T-helper 22 cell (primary cell): ENCODE results near the gene FAM222A.
"Not testable (repeated sequence)": the region's sequence is repeated elsewhere in the genome, so short reads cannot be mapped to it uniquely, and the experiment has no call there.

Source experiments
- DNase-seq: peaks from one replicate; pipeline ENCODE4 v3.0.0-alpha.2; 2020; ENCODE audit warnings: low read depth

Gene FAM222A

DNA sequence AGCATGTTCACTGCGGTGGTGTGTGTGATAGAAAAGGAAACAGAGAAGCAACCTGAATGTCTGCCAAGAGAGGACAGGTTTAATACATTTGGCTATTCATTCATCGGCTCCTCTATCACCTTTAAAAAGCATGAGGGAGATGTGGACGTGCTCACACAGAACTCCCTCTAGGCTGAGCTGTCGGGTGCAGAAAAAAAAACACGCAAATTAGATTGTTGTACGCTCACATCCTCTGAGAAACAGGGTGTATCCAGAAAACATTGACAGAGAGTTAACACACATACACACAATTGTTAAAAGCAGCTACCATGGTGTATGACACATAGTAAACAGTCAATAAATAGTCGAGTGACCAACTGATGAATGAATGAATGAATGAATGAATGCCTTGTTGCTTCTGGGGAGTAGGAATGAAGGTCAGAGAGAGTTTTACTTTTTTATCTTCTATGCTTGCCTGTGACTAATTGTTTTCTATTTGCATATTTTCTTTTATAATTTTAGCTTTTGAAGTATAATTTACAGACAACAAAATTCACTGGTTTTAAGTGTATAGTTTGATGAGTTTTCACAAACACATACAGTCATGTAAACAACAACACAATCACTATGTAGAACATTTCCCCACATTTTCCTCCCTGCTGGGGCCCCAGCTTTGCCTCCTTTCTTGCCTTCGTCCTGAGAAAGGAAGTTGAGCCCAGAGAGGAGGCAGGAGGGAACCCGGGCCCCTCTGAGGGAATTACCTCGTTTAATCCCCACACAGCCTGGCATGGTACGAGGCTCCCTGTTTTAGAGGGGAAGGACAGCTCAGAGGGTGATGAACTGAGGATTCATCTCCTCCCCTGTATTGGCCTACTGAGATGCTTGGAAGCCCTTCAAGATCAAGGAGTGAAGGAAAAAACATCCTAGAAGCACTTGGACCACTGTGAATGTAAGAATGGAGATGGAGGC, 19.7 kb upstream of the FAM222A start:
- DNase-seq = no peak

DNA sequence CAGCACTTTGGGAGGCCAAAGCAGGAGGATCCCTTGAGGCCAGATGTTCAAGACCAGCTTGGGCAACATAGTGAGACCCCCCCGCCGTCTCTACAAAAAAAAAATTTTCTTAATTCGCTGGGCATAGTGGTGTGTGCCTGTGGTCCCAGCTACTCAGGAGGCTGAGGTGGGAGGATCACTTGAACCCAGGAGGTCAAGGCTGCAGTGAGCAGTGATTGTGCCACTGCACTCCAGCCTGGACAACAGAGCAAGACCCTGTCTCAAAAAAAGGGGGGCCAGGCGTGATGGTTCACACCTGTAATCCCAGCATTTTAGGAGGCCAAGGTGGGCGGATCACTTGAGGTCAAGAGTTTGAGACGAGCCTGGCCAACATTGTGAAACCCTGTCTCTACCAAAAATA, 19.0 kb upstream of the FAM222A start:
- DNase-seq = not testable (repeated sequence)

DNA sequence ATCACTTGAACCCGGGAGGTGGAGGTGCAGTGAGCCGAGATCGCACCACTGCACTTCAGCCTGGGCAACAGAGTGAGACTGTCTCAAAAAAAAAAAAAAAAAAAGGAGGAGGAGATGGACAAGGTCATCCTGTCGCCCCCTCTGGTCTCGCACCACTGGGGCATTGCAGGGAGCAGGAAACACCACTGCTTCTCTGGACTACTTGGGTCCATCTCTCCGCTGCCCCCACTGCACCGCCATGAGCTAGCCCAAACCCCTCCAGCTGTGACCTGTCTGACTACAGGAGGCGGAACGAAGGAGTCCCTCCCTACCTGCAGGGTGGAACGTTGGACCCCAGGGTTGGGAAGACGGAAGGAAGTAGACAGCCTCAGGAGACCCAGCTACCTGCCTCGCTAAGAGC, 18.2 kb upstream of the FAM222A start:
- no peak for DNase-seq

DNA sequence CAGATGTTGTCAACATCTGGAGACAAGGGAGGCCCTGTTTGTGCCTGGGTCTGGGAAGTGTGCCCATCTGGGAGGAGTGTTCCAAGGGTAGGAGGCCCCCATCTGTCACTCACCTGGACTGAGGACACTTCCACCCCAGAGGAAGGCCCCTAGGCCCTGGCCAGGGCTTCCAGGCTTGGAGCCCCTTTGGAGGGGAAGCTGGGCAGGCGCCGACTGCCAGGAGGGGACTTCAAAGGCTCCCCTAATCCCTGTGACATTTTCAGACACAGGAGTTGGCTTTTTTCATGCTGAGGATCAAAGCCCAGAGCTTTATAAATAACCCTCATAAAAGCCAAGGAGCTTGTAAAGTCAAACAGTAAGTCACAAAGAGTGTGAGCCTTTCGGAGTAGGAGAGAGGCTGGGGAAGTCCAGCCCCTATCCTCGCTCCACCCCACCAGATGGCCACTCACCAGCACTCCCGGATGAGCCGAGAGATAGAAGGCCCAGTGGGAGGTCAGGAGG, 17.6 kb upstream of the FAM222A start:
- DNase-seq = no peak

DNA sequence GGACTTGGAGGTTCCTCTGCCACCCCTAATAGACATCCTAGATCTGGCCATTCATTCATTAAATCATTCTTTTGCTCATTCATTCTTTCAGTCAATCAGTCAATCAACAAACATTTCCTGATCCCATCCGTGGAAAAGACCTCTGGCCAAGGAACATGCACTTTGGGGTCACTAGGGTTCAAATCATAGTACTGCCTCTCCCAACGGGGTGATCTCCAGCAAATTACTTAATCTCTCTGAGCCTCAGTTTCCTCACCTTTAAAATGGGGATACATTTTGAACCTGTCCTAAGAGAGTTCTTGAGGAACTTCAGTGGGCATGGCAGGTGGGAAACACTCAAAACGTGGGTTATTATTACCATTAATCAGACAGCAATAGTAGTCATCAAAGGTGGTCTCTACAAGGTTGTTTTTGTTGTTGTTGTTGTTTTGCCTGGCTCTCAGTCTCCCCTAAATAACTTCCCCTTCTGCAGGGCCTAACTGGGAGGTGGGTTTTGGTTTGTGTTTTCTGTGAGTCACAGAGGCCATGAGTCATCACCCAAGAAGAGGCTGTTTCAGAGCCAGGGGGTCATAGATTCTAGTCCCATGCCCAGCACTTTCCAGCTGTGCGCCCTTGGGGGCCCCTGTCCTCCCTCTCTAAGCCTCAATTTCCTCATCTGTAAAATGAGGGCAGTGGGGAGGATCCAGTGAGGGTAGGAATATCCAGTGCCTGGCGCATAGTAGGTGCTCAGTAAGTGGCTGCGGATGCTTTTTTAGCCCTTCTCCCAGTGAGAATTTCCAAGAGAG, 16.9 kb upstream of the FAM222A start:
- DNase-seq = no peak

DNA sequence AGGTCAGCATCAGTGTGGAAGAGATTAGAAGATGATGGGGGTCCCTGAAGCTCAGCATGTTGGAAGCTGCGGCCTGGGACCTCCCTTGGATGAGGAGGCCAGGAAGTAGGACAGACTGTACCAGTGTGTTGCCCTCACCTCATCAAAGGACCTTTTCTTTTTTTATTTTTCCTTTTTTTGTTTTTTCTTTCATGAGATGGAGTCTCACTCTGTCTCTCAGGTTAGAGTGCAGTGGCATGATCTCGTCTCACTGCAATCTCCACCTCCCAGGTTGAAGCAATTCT, 16.4 kb upstream of the FAM222A start:
- DNase-seq = no peak

DNA sequence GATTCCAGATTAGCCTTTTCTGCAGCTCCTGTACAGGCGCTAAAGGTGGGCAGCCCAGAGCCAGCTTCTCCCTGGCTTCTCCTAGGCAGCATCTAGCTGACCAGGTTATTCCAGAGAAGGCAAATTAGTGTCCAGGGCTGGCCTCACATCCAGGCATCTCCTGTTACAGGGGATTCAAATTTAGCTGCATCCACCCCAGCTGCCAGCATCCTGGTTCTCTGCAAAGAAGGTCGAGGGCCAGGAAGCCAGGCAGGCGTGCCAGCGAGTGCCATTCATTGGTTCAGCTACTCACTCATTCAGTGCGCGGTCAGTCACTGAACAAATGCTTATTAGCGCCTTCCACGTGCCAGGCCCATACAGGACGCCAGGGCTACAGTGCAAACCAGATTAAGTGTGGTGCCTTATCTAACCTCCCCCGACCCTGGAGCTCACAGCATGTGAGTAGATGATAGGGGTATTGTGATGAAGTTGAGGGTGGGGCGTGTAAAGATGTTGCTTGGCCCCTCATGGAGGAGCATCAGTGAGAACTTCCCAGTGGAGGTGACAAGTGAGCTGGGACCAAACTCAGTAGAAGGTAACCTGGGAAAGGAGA, 15.7 kb upstream of the FAM222A start:
- no peak for DNase-seq

DNA sequence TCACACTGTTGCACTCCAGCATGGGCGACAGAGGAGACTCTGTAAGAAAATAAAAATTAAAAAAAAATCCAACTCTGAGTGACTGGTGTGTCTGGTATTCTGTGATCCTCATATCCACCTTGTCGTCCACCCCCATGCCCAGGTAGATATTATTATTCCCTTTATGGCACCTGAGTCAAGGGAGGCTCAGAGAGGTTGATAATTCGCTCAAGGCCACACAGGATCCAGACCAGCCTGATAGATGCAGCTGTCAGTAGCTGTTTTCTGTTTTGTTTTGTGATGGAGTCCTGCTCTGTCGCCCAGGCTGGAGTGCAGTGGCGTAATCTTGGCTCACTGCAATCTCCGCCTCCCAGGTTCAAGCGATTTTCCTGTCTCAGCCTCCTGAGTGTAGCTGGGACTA, 14.8 kb upstream of the FAM222A start:
- no peak for DNase-seq

DNA sequence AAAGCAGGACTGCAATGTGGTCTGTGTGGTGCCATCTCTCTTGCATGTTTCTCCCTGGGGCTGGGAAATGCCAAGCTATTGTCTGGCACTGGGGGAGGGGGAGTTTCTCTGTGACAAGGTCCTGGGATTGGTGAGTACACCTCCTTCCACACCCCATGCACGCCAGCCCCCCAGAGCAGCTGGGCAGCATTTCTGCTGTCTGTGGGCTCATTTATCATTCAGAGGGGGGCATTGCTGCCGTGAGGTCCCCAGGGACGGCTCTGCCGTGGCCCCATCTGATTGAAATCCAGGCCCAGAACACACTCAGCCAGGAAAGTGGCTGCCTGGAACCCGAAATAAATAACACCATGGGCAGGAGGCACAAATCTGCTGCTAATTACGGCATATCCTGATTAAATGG, 12.6 kb upstream of the FAM222A start:
- DNase-seq = no peak

DNA sequence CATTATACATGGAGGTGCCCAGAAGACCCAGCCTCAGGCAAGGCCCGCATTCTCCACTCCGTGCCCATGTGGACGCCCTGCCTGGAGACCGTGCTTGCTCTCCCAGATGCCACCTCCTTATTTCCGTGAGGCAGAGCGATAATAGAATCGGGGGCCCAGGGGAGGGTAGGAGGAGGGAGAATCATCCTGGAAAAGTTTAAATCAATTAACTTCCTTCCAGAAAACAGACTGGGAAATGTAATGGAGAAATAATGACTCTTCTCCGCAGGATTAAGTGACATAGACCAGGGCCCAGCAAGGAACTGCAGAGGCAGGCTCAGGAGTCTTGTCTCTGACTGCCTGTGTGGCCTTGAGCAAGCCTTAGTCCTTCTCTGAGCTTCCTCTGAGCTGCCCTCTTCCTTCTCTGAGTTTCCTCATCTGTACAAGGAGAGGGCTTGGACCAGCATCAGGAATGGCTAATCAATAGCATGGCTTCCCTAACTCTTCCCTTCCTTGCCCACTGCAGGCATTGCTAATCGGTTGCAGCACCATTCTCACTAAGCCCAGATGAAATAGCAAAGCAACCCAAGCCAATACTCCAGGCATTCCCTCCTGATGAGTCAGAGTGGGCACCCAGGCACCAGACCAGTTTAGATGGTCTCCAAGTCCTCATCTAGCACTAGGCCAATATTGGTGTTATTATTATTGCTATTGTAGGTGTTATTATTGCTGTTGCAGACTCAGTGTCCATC, 11.3 kb upstream of the FAM222A start:
- DNase-seq = no peak

DNA sequence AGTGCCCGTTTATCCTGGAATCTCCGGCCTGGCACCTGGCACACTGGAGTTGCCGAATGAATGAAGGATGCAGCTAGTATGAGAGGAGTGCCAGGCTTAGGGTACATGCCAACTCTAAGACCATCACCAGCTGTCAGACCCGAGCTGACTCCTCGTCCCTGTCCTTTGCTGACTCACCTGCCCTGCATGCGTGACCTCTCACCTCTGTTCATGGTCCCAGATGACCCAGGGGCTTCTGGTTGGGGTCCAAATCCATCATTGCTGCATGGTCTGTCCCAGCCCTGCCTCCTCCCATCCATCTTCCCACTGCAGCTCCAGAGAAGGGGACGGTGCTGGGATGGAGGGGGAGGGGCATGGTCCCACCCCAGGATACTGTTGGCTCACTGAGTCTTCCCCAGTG, 9.9 kb upstream of the FAM222A start:
- no peak for DNase-seq

DNA sequence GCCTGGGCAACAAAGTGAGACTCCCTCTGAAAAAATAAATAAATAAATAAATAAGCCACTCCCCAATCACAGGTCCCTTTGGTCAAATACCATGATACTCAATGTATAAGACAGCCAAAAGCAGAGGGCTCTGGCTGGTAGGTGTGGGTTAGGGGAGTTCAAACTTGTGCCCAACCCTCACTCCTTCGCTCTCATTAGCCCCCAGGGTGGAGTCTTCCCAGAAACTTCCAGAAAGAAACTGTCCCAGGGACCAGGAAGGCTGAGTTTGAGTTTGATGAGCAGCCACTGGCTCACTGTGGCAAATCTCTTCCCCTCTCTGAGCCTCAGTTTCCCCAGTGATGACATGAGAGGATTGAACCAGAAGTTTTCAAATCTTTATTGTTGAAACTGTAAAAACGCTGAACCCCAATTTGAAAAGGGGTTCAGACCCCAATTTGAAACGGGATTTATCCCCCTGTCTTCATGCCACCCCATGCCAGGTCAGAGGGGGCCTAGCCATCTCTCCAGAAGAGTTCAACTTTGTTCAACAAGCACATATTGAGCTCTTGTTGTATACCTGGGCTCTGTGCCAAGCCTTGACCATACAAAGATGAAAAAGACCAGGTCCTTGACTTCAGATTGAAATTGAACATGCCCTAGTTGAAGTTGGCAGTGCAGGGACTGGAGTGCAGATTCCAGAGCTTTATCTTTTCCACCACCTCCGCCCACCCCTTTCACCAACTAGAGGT, 9.1 kb upstream of the FAM222A start:
- no peak for DNase-seq

DNA sequence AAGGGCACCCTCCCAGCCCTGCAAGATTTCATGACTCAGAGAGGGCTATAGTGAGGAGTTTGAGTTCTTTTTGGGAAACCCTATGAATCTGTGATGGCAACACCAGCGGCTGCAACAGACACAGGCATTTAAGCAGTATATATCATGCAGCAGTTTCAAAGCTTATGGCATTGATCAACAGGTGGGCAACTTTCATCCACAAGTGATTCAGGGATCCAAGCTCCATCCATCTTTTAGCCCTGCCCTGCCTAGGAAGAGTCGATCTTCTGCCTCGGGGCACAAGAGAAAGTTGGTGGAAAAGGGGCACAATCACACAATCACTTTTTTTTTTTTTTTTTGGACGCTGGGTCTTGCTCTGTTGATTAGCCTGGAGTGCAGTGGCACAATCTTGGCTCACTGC, 8.3 kb upstream of the FAM222A start:
- no peak for DNase-seq

DNA sequence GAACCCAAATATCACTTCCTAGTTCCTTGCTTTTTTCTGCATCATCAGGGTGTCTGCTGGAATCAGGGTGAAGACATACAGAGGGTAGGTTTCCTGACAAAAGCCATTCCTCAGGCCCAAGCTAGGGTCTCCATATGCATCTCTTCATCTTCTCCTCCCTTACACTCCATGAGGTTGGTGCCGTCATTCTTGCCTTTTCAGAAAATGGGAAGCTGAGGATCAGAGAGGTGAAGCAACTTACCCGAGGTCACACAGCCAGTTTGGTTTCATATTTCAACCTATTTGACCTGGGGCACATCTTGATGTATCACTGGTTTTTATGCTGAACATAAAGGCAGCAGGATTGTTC, 7.3 kb upstream of the FAM222A start:
- DNase-seq = no peak

DNA sequence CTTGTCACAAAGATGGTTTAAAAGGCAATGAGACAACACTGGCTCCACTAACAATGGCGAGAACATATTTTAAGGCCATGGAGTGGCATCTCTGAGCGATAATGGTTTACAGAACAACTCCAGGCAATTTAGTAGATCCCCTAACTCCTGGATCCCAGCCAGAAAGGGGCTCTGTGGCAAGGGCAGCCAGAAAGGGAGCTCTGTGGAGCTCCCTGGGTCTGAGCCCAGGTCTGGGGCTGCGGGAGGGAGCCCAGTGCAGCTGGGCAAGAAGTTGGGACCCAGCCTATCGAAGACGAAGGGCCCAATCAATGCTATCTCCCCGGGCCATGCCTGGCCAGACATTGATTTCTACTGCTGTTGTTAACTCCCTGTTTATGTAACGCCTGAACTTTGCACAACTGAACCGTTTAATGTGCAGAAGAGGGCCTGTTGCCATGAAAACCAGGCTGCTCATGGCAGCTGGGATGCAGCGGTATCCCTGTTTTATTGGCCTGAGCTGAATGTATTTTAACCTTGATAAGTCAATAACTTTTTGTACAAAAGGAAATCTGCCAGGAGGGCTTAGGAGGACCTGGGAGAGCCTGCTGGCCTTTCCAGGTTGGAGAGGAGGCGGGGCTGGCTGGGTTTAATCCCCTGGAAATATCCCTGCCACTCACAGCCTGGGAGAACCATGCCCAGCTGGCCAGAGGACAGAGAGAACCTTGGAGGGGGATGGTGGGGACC, 6.7 kb upstream of the FAM222A start:
- no peak for DNase-seq

DNA sequence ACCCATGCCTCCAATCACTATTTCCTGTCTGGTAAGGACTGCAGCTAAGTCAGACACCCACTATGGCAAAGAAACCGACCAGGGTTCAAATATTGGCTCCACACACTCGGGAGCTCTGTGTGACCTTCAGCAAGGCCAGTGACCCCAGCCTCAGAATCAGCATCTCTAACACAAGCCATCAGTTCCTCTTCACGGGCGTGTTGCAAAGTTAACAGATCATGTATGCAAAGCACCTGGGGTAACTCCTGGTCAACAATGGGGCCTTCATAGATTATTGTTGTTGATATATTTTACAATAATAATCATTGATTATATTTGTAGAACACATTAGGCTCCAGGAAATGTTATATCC, 6.2 kb upstream of the FAM222A start:
- no peak for DNase-seq

DNA sequence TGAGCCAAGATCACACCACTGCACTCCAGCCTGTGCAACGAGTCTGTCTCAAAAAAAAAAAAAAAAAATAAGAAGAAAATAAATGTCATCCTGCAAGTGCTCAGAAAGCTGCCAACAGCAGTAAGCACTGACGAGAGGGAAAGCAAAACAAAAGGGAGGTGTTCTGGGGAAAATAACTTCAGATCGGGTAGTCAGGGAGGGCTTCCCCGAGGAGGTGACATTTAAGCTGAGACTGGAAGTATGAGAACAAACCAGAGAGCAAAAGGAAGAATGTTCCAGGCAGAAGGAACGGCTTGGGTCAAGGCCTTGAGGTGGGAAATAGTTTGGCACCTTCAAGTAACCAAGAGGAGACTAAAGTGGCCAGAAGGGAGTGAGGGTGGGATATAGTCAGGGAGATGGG, 4.7 kb upstream of the FAM222A start:
- DNase-seq = no peak

DNA sequence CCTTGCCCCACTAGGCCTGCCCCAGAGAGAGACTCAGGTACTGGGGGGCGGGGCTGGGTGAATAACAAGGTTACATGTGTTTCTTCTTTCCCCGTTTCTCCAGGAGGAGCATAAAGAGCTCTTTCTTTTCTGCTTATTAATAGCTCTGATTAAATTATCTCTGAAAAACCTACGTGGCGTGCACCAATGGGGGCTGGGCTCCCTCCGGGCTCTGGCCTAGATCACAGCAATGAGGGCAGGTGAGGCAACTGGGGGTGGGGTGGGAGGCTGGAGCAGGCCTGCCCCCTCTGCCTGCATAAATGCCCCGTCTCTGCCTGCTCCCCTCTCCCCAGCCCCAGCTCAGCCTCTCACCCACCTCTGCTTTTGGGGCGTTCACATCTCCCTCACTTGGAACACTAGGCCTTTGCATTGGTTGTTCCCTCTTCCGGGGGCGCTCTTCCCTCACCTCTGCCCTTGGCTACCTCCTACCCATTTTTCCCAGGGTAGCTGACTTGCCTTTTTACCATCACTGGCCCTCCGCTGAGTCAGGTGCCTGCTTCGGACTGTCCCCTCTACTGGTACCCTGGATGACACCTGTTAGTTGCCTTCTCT, 4.1 kb upstream of the FAM222A start:
- DNase-seq = no peak

DNA sequence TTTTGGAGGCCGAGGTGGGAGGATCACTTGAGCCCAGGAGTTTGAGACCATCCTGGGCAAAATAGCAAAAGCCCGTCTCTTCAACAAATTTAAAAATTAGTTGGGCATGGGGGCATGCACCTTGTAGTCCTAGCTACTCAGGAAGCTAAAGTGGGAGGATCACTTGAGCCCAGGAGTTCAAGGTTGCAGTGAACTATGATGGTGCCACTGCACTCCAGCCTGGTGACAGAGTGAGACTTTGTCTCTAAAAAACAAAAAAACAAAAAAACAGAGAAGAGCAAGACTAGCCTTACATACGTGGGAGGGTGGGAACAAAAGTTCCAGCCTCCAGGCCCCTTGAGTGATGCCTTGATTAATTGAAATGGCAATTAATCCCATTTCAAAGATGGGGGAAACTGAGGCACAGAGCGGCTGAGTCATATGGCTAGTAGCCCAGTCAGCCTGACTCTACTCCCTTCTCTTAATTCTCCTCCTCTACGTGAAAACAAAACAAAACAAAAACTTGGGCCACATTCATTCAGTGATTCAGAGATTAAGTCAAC, 3.3 kb upstream of the FAM222A start:
- DNase-seq = no peak
